H1 (cell line): Measurements from ENCODE around the gene CDK12. TPM values are rescaled to one million over a fixed set of nuclear protein-coding genes. Genes with fewer than 3 reads are reported as not detected.

Experiments used
- CTCF ChIA-PET: fragments of 300-600 bp; sonication (Branson Sonifier 250); formaldehyde crosslinking; loops from one replicate; lab custom pipeline; 2021; ENCODE audit not compliant: partially characterized antibody; lab: Charles Lee
- POLR2A ChIA-PET: fragments of 300-600 bp; sonication (Branson Sonifier 250); formaldehyde crosslinking; loops from one replicate; lab custom pipeline; 2021; ENCODE audit warnings: inconsistent platforms; ENCODE audit not compliant: partially characterized antibody; lab: Charles Lee
- DNase-seq, 2 experiments: peaks; one replicate each; pipeline versions ENCODE4 v3.0.0 to v3.0.0-alpha.2; 2010 to 2022; ENCODE audit warnings: low spot score in 2 of 2, low read depth in 1 of 2, mixed read lengths in 1 of 2
- FAIRE-seq: peaks from 2 replicates; lab custom pipeline; 2011; peaks lifted over from hg19 to GRCh38; lab: Jason Lieb, UNC
- H2AFZ ChIP-seq: 2 replicates; pipeline ENCODE4 v1.8.1; 2012; ENCODE audit warnings: low read length, inconsistent platforms
- H2AK5ac ChIP-seq: 2 replicates; pipeline ENCODE4 v1.6.1; 2013; ENCODE audit warnings: low read depth, low read length
- H2BK120ac ChIP-seq: replicated peaks from 2 replicates; pipeline ENCODE3; 2013; ENCODE audit warnings: low read depth, low read length, inconsistent platforms
- H2BK12ac ChIP-seq: 2 replicates; pipeline ENCODE4 v1.6.1; 2013; ENCODE audit warnings: low read depth, low read length
- H2BK15ac ChIP-seq: 2 replicates; pipeline ENCODE4 v1.6.1; 2013; ENCODE audit warnings: low read length
- H2BK20ac ChIP-seq: 2 replicates; pipeline ENCODE4 v1.6.1; 2013; ENCODE audit warnings: low read length
- H2BK5ac ChIP-seq: 2 replicates; pipeline ENCODE4 v1.6.1; 2013; ENCODE audit warnings: low read depth, low read length
- H3K14ac ChIP-seq: 2 replicates; pipeline ENCODE4 v1.6.1; 2013; ENCODE audit warnings: inconsistent platforms; ENCODE audit not compliant: insufficient read length
- H3K18ac ChIP-seq: 2 replicates; pipeline ENCODE4 v1.6.1; 2013; ENCODE audit warnings: low read length; ENCODE audit errors: extremely low read depth
- H3K23ac ChIP-seq: 2 replicates; pipeline ENCODE4 v1.6.1; 2013; ENCODE audit warnings: inconsistent platforms; ENCODE audit not compliant: insufficient read length
- H3K23me2 ChIP-seq: 2 replicates; pipeline ENCODE4 v1.6.1; 2013; ENCODE audit warnings: low read depth, low read length
- H3K27ac ChIP-seq: 2 replicates; pipeline ENCODE4 v1.6.1; 2011; ENCODE audit warnings: low read depth, low read length, inconsistent platforms
- H3K27me3 ChIP-seq, 4 experiments: replicated peaks in 1 of 4; 1 replicate in 1 of 4; 2 replicates in 3 of 4; pipeline versions ENCODE4 v1.6.1 to v1.8.1; 2011 to 2013; ENCODE audit warnings: low read length in 3 of 4, mild to moderate bottlenecking in 3 of 4, inconsistent platforms in 2 of 4, mixed read lengths in 2 of 4, moderate library complexity in 1 of 4; ENCODE audit not compliant: control insufficient read depth in 3 of 4, insufficient read depth in 3 of 4; ENCODE audit errors: extremely low read depth in 1 of 4
- H3K36me3 ChIP-seq, 4 experiments: 2 replicates each; pipeline versions ENCODE4 v1.6.1 to v1.8.1; 2011 to 2013; ENCODE audit warnings: mild to moderate bottlenecking in 4 of 4, low read length in 3 of 4, moderate library complexity in 2 of 4, control low read depth in 1 of 4, inconsistent platforms in 1 of 4; ENCODE audit not compliant: insufficient read depth in 4 of 4, control insufficient read depth in 2 of 4
- H3K4ac ChIP-seq: replicated peaks from 2 replicates; pipeline ENCODE3; 2013; ENCODE audit warnings: low read length, low read depth, mixed read lengths, inconsistent platforms; ENCODE audit not compliant: insufficient read length
- H3K4me1 ChIP-seq, 4 experiments: replicated peaks in 1 of 4; 1 replicate in 1 of 4; 2 replicates in 3 of 4; pipeline versions ENCODE4 v1.6.1 to v1.8.1; 2011 to 2013; ENCODE audit warnings: low read length in 3 of 4, inconsistent platforms in 2 of 4, mixed read lengths in 1 of 4; ENCODE audit not compliant: insufficient read depth in 4 of 4, control insufficient read depth in 3 of 4
- H3K4me2 ChIP-seq, 2 experiments: 2 replicates each; pipeline versions ENCODE4 v1.6.1 to v1.8.1; 2011 to 2013; ENCODE audit warnings: low read depth in 2 of 2, low read length in 2 of 2, control low read depth in 1 of 2, inconsistent platforms in 1 of 2, mild to moderate bottlenecking in 1 of 2; ENCODE audit not compliant: insufficient read depth in 1 of 2
- H3K4me3 ChIP-seq, 4 experiments: fragments of 200-600, 300-600 bp in 1 of 4; sonication (generic), shearing (Covaris generic), sonication (Bioruptor Twin) in 1 of 4; 2 replicates each; pipeline versions ENCODE4 v1.5.1 to v1.8.1; 2011 to 2016; ENCODE audit warnings: low read length in 4 of 4, low read depth in 3 of 4, control low read depth in 2 of 4, inconsistent platforms in 2 of 4, mild to moderate bottlenecking in 2 of 4, mixed read lengths in 1 of 4, moderate library complexity in 1 of 4; ENCODE audit not compliant: insufficient read depth in 2 of 4; ENCODE audit errors: extremely low read depth in 1 of 4
- H3K56ac ChIP-seq: replicated peaks from 2 replicates; pipeline ENCODE3; 2013; ENCODE audit warnings: low read depth, mild to moderate bottlenecking, mixed read lengths, low read length, inconsistent platforms; ENCODE audit not compliant: insufficient read length
- H3K79me1 ChIP-seq: 2 replicates; pipeline ENCODE4 v1.6.1; 2013; ENCODE audit warnings: low read depth, low read length, control low read depth
- H3K79me2 ChIP-seq, 2 experiments: 2 replicates each; pipeline versions ENCODE4 v1.6.1 to v1.8.1; 2012 to 2013; ENCODE audit warnings: low read length in 2 of 2, mild to moderate bottlenecking in 2 of 2, inconsistent platforms in 1 of 2; ENCODE audit not compliant: insufficient read depth in 2 of 2, control insufficient read depth in 1 of 2
- H3K9ac ChIP-seq, 4 experiments: replicated peaks in 1 of 4; 1 replicate in 1 of 4; 2 replicates in 3 of 4; pipeline versions ENCODE4 v1.6.1 to v1.8.1; 2011 to 2013; ENCODE audit warnings: low read depth in 3 of 4, low read length in 3 of 4, control low read depth in 2 of 4, mild to moderate bottlenecking in 2 of 4, moderate library complexity in 2 of 4, inconsistent platforms in 1 of 4; ENCODE audit errors: extremely low read depth in 1 of 4
- H3K9me3 ChIP-seq, 2 experiments: 2 replicates each; pipeline versions ENCODE4 v1.6.1 to v1.8.1; 2012 to 2013; ENCODE audit warnings: mild to moderate bottlenecking in 2 of 2, moderate library complexity in 2 of 2, control low read depth in 1 of 2, inconsistent platforms in 1 of 2, low read depth in 1 of 2, low read length in 1 of 2, mixed read lengths in 1 of 2; ENCODE audit not compliant: insufficient read depth in 2 of 2
- H4K20me1 ChIP-seq, 2 experiments: replicated peaks in 1 of 2; 2 replicates each; pipeline versions ENCODE3 to v1.8.1; 2011 to 2013; ENCODE audit warnings: inconsistent platforms in 2 of 2, low read length in 2 of 2, mild to moderate bottlenecking in 1 of 2; ENCODE audit not compliant: insufficient read depth in 2 of 2, control insufficient read depth in 1 of 2
- H4K5ac ChIP-seq: 2 replicates; pipeline ENCODE4 v1.6.1; 2013; ENCODE audit warnings: low read length, low read depth, mixed read lengths, inconsistent platforms; ENCODE audit not compliant: insufficient read length
- H4K8ac ChIP-seq: 2 replicates; pipeline ENCODE4 v1.8.0; 2013; ENCODE audit warnings: mild to moderate bottlenecking, moderate library complexity, low read length, inconsistent platforms; ENCODE audit not compliant: insufficient read depth; ENCODE audit errors: extremely low read depth
- H4K91ac ChIP-seq: replicated peaks from 2 replicates; pipeline ENCODE3; 2013; ENCODE audit warnings: low read length, mixed read lengths, inconsistent platforms; ENCODE audit not compliant: insufficient read length
- ASH2L ChIP-seq: fragments of 200-600, 300-600 bp; sonication (generic); IDR thresholded peaks from one replicate; pipeline ENCODE4 v1.7.1; 2017; ENCODE audit warnings: low read length
- BACH1 ChIP-seq: IDR thresholded peaks from 2 replicates; pipeline ENCODE4 v1.6.1; 2012; ENCODE audit warnings: low read length, improper control_type of control experiment
- CBX5 ChIP-seq: fragments of 300-800, 300-1000 bp; sonication (generic); IDR thresholded peaks from 2 replicates; pipeline ENCODE4 v1.7.1; 2016; ENCODE audit warnings: antibody characterized with exemption, low read length, low read depth
- EZH2 ChIP-seq: fragments of 200-600 bp; sonication (generic); IDR thresholded peaks from 2 replicates; pipeline ENCODE4 v1.7.1; 2012; ENCODE audit warnings: low read depth, mild to moderate bottlenecking, moderate library complexity, low read length, inconsistent platforms; ENCODE audit not compliant: severe bottlenecking
- HDAC6 ChIP-seq: IDR thresholded peaks from one replicate; pipeline ENCODE4 v1.7.1; 2012; ENCODE audit warnings: low read depth, mild to moderate bottlenecking, inconsistent platforms, low read length, moderate library complexity
- MAFK ChIP-seq: IDR thresholded peaks from 2 replicates; pipeline ENCODE4 v1.6.1; 2012; ENCODE audit warnings: low read depth, mild to moderate bottlenecking, improper control_type of control experiment, low read length
- PHF8 ChIP-seq: fragments of 200-600 bp; sonication (generic); conservative IDR thresholded peaks from 2 replicates; pipeline ENCODE4 v1.7.1; 2012; ENCODE audit warnings: low read depth, mild to moderate bottlenecking, inconsistent platforms, low read length, moderate library complexity
- RXRA ChIP-seq: IDR thresholded peaks from 2 replicates; pipeline ENCODE4 v1.6.1; 2011; ENCODE audit warnings: low read depth, mild to moderate bottlenecking, low read length, moderate library complexity; ENCODE audit not compliant: insufficient read depth
- SIN3A ChIP-seq, 2 experiments: IDR thresholded peaks in 1 of 2; conservative IDR thresholded peaks in 1 of 2; 2 replicates each; pipeline ENCODE4 v1.6.1; 2011 to 2012; ENCODE audit warnings: low read length in 2 of 2, improper control_type of control experiment in 1 of 2, low read depth in 1 of 2, mild to moderate bottlenecking in 1 of 2
- SIRT6 ChIP-seq: IDR thresholded peaks from one replicate; pipeline ENCODE4 v1.7.1; 2012; ENCODE audit warnings: low read length, inconsistent platforms
- SIX5 ChIP-seq: IDR thresholded peaks from 2 replicates; pipeline ENCODE4 v1.6.1; 2011; ENCODE audit warnings: mild to moderate bottlenecking, low read depth, low read length
- WGBS, 2 experiments: shearing (Covaris generic) in 1 of 2; methylation state at CpG; one replicate each; pipeline versions ENCODE4 v1.1.6 to v1.1.7; 2013 to 2015; ENCODE audit warnings: low lambda C conversion rate in 2 of 2, mixed read lengths in 2 of 2, inconsistent platforms in 1 of 2, low coverage in 1 of 2, missing lambda C conversion rate in 1 of 2; ENCODE audit not compliant: insufficient replicate concordance in 2 of 2, insufficient coverage in 1 of 2, insufficient read length in 1 of 2; ENCODE audit errors: extremely low coverage in 1 of 2, missing lambda C conversion rate in 1 of 2; 5-methylcytosine and 5-hydroxymethylcytosine counted together
- polyA plus RNA-seq, 7 experiments: library from polyadenylated mRNA; depleted of rRNA in 3 of 7; stranded (reverse) in 5 of 7; unstranded in 2 of 7; fragments of >200 nt in 5 of 7; fragments of 200-250 nt in 2 of 7; gene quantifications; 1 replicate in 5 of 7; 2 replicates in 1 of 7; 4 replicates in 1 of 7; pipeline versions ENCODE4 v1.2.1 to v1.2.3, GENCODE V29; 2011 to 2013; ENCODE audit warnings: missing spikeins in 2 of 7, mixed read lengths in 2 of 7
- total RNA-seq: library from RNA; stranded (reverse); fragmentation: NEBNext Ultra II Directional; extraction: Animal tissue kit (Norgen Biotek cat#: 25700); gene quantifications from 2 replicates; pipeline ENCODE4 v1.2.1, GENCODE V29; 2021

Gene CDK12
- total and polyA plus RNA-seq, 2 of the 8 experiments (the other 6 are each of a cell fraction or from before 2014, with no cell fraction given), result 14.8 to 70.3 TPM

- Histone ChIP-seq H2BK12ac (no peak overlapping the region), H2BK15ac (no peak overlapping the region), H3K27ac (no peak overlapping the region), H3K14ac (no peak overlapping the region), H3K27me3 (peaks cover 0 to 2% (median 0%) of the 10 kb centered on the region in 4 experiments; a peak in 2 of 7 replicates), H3K36me3 (no peaks in the 10 kb centered on the region; a peak in 1 of 8 replicates), H3K4me3 (no peak overlapping the region), H2BK20ac (no peak overlapping the region), H4K91ac (no peak overlapping the region), H4K20me1 (no peaks in the 10 kb centered on the region), H3K4me2 (no peak overlapping the region), H3K9ac (no peak overlapping the region), H3K18ac (no peak overlapping the region), H3K23me2 (no peaks in the 10 kb centered on the region), H4K5ac (no peak overlapping the region), H2BK5ac (no peak overlapping the region), H3K56ac (no peak overlapping the region), H3K4me1 (peaks cover 0 to 4% (median 2%) of the 10 kb centered on the region in 4 experiments; a peak in 4 of 7 replicates), H2BK120ac (no peak overlapping the region), H3K9me3 (no peaks in the 10 kb centered on the region), H2AFZ (no peak overlapping the region), H3K79me2 (no peaks in the 10 kb centered on the region), H3K23ac (no peak overlapping the region), H3K79me1 (no peaks in the 10 kb centered on the region), H3K4ac (no peak overlapping the region), H4K8ac (no peak overlapping the region), H2AK5ac (no peak overlapping the region)
- FAIRE-seq (no peak), DNase-seq (no peak)
- ChIA-PET CTCF (interaction anchor here (1.8 to 15.9 kb wide), 4 partner anchors 12 to 104 kb away, joined by 3 to 216 read pairs (median 65); no protein-coding TSS in a partner anchor), POLR2A (interaction anchor here (1.0 to 1.9 kb wide), 2 partner anchors 8 to 16 kb away, joined by 3 to 4 read pairs; no protein-coding TSS in a partner anchor)
- 91% methylated on average over 7 of the region's 9 CpGs; no CpG with 5 or more reads in 1 of the 2 experiments for WGBS, 2 experiments
- TF ChIP-seq SIN3A (conservative IDR thresholded peaks at IDR 0.05 in 1 of 2, IDR thresholded peaks at IDR 0.05 in 1 of 2; ENCODE audit: low read depth in 1 of 2, low read length in 2 of 2), result no peak
- TF ChIP-seq EZH2, result no peak
- TF ChIP-seq RXRA, result no peak
- no peak for TF ChIP-seq MAFK
- TF ChIP-seq BACH1, result no peak
- no peak for TF ChIP-seq SIX5
- TF ChIP-seq PHF8, result no peak
- no peak for TF ChIP-seq ASH2L
- no peak for TF ChIP-seq CBX5
- TF ChIP-seq SIRT6, result no peak
- TF ChIP-seq HDAC6, result no peak
Measured at GRCh38 chr17:39568702-39569101, 107.4 kb downstream of the CDK12 start.
